Measurements from ENCODE around the gene PDAP1. TPM values are rescaled to one million over a fixed set of nuclear protein-coding genes. Genes with fewer than 3 reads are reported as not detected.
"Not testable (repeated sequence)": the region's sequence is repeated elsewhere in the genome, so short reads cannot be mapped to it uniquely, and the experiment has no call there.

PDAP1 gene
- total RNA-seq, 1 donor from 2014 or later = 107 TPM

- peak overlapping the region; percentile 88 for H3K4me3 Mint-ChIP-seq (ENCODE audit: unreplicated experiment)
Measured at GRCh38 chr7:99392659-99393354, 15.6 kb downstream of the PDAP1 start.

GRCh38 chr7:99392046-99392445 is 16.4 kb downstream of the PDAP1 start:
- H3K27me3 Mint-ChIP-seq (ENCODE audit: unreplicated experiment) = peaks cover 6% of the 10 kb centered on the region
- no peak for DNase-seq (ENCODE audit: low spot score)
- no peak overlapping the region for H3K27ac Mint-ChIP-seq (ENCODE audit: unreplicated experiment)
- H3K4me3 Mint-ChIP-seq (ENCODE audit: unreplicated experiment) = peak overlapping the region; percentile 77
- H3K36me3 Mint-ChIP-seq (ENCODE audit: low read depth, unreplicated experiment) = peaks cover 13% of the 10 kb centered on the region
- no peak for TF ChIP-seq CTCF (IDR thresholded peaks at IDR 0.05; ENCODE audit: unreplicated experiment)
- peaks cover 9% of the 10 kb centered on the region for H3K4me1 Mint-ChIP-seq (ENCODE audit: unreplicated experiment)
- no peaks in the 10 kb centered on the region for H3K9me3 Mint-ChIP-seq (ENCODE audit: unreplicated experiment)

More at GRCh38 chr7:99392659-99393354, 15.6 kb downstream of the PDAP1 start:
- Mint-ChIP-seq H3K9me3 (ENCODE audit: unreplicated experiment) (no peaks in the 10 kb centered on the region), H3K27me3 (ENCODE audit: unreplicated experiment) (peaks cover 4% of the 10 kb centered on the region), H3K4me1 (ENCODE audit: unreplicated experiment) (peaks cover 9% of the 10 kb centered on the region), H3K27ac (ENCODE audit: unreplicated experiment) (peak overlapping the region; percentile 57), H3K36me3 (ENCODE audit: low read depth, unreplicated experiment) (peaks cover 17% of the 10 kb centered on the region)
- TF ChIP-seq CTCF (IDR thresholded peaks at IDR 0.05; ENCODE audit: unreplicated experiment) = no peak
- DNase-seq (ENCODE audit: low spot score) = peak; percentile 63

- Mint-ChIP-seq H3K36me3 (ENCODE audit: low read depth, unreplicated experiment) (peaks cover 14% of the 10 kb centered on the region), H3K4me3 (ENCODE audit: unreplicated experiment) (no peak overlapping the region), H3K27me3 (ENCODE audit: unreplicated experiment) (peaks cover 6% of the 10 kb centered on the region), H3K27ac (ENCODE audit: unreplicated experiment) (no peak overlapping the region), H3K4me1 (ENCODE audit: unreplicated experiment) (peaks cover 9% of the 10 kb centered on the region), H3K9me3 (ENCODE audit: unreplicated experiment) (no peaks in the 10 kb centered on the region)
- TF ChIP-seq CTCF (IDR thresholded peaks at IDR 0.05; ENCODE audit: unreplicated experiment) = no peak
- no peak for DNase-seq (ENCODE audit: low spot score)
Measured at GRCh38 chr7:99390941-99391602, 17.3 kb downstream of the PDAP1 start.

- H3K4me1 Mint-ChIP-seq (ENCODE audit: unreplicated experiment) = peaks cover 9% of the 10 kb centered on the region
- TF ChIP-seq CTCF (IDR thresholded peaks at IDR 0.05; ENCODE audit: unreplicated experiment) = no peak
- H3K36me3 Mint-ChIP-seq (ENCODE audit: low read depth, unreplicated experiment) = peaks cover 16% of the 10 kb centered on the region
- no peak overlapping the region for H3K4me3 Mint-ChIP-seq (ENCODE audit: unreplicated experiment)
- no peak overlapping the region for H3K27ac Mint-ChIP-seq (ENCODE audit: unreplicated experiment)
- peaks cover 6% of the 10 kb centered on the region for H3K27me3 Mint-ChIP-seq (ENCODE audit: unreplicated experiment)
- no peaks in the 10 kb centered on the region for H3K9me3 Mint-ChIP-seq (ENCODE audit: unreplicated experiment)
- DNase-seq (ENCODE audit: low spot score) = no peak
Measured at GRCh38 chr7:99389772-99390171, 18.6 kb downstream of the PDAP1 start.

DNA sequence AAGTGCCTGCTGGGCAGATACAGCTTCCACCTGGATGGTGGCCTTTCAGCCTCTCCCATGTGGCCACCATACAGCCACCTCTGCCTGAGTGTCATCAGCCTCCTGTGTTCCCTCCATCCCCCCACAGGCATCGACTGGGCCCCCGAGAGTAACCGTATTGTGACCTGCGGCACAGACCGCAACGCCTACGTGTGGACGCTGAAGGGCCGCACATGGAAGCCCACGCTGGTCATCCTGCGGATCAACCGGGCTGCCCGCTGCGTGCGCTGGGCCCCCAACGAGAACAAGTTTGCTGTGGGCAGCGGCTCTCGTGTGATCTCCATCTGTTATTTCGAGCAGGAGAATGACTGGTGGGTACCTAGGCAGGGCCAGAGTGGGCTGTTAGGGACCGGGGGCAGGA is 20.5 kb downstream of the PDAP1 start:
- H3K4me1 Mint-ChIP-seq (ENCODE audit: unreplicated experiment) = no peaks in the 10 kb centered on the region
- no peak for TF ChIP-seq CTCF (IDR thresholded peaks at IDR 0.05; ENCODE audit: unreplicated experiment)
- peaks cover 20% of the 10 kb centered on the region for H3K36me3 Mint-ChIP-seq (ENCODE audit: low read depth, unreplicated experiment)
- H3K27ac Mint-ChIP-seq (ENCODE audit: unreplicated experiment) = peak overlapping the region; percentile 30
- DNase-seq (ENCODE audit: low spot score) = no peak
- H3K27me3 Mint-ChIP-seq (ENCODE audit: unreplicated experiment) = peaks cover 10% of the 10 kb centered on the region
- no peak overlapping the region for H3K4me3 Mint-ChIP-seq (ENCODE audit: unreplicated experiment)
- no peaks in the 10 kb centered on the region for H3K9me3 Mint-ChIP-seq (ENCODE audit: unreplicated experiment)

DNA sequence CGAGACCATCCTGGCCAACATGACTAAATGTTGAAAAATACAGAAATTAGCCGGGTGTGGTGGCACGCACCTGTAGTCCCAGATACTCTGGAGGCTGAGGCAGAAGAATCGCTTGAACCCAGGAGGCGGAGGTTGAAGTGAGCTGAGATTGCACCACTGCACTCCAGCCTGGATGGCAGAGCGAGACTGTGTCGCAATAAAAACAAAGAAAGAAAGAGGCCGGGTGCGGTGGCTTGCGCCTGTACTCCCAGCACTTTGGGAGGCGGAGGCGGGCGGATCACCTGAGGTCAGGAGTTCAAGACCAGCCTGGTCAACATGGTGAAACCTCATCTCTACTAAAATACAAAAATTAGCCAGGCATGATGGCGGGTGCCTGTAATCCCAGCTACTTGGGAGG is 21.2 kb downstream of the PDAP1 start:
- not testable (repeated sequence) for DNase-seq (ENCODE audit: low spot score); H3K4me1 Mint-ChIP-seq (ENCODE audit: unreplicated experiment); H3K9me3 Mint-ChIP-seq (ENCODE audit: unreplicated experiment); H3K27me3 Mint-ChIP-seq (ENCODE audit: unreplicated experiment); H3K27ac Mint-ChIP-seq (ENCODE audit: unreplicated experiment); H3K4me3 Mint-ChIP-seq (ENCODE audit: unreplicated experiment)
- peaks cover 20% of the 10 kb centered on the region for H3K36me3 Mint-ChIP-seq (ENCODE audit: low read depth, unreplicated experiment)

Data from endothelial cell (in vitro differentiated cells).